Endodermal cell (in vitro differentiated cells): ENCODE data around the gene CRB2. TPM values are rescaled to one million over a fixed set of nuclear protein-coding genes. Genes with fewer than 3 reads are reported as not detected.
A peak's percentile ranks its signal among the peaks of the same experiment; 100 is the strongest.

Experiments used
- DNase-seq: peaks from one replicate; pipeline ENCODE4 v3.0.0-alpha.2; 2017
- H3K27ac ChIP-seq: 2 replicates; pipeline ENCODE4 v1.5.1; 2013; ENCODE audit warnings: mild to moderate bottlenecking, low read depth, low read length, moderate library complexity
- H3K27me3 ChIP-seq: 2 replicates; pipeline ENCODE4 v1.6.1; 2013; ENCODE audit warnings: mild to moderate bottlenecking, low read length, moderate library complexity; ENCODE audit not compliant: insufficient read depth, control insufficient read depth, poor library complexity, severe bottlenecking
- H3K36me3 ChIP-seq: 2 replicates; pipeline ENCODE4 v1.7.0; 2013; ENCODE audit warnings: mild to moderate bottlenecking, low read length, moderate library complexity; ENCODE audit not compliant: control insufficient read depth, insufficient read depth
- H3K4me1 ChIP-seq: one replicate; pipeline ENCODE4 v1.7.0; 2013; ENCODE audit warnings: low read length; ENCODE audit not compliant: control insufficient read depth, insufficient read depth
- H3K4me3 ChIP-seq: 2 replicates; pipeline ENCODE4 v1.5.1; 2013; ENCODE audit warnings: mild to moderate bottlenecking, low read length, moderate library complexity
- H3K9ac ChIP-seq: 2 replicates; pipeline ENCODE4 v1.6.1; 2013; ENCODE audit warnings: mild to moderate bottlenecking, low read length, moderate library complexity; ENCODE audit not compliant: poor library complexity, severe bottlenecking; ENCODE audit errors: extremely low read depth
- H3K9me3 ChIP-seq: 2 replicates; pipeline ENCODE4 v1.6.1; 2013; ENCODE audit warnings: mild to moderate bottlenecking, low read length, moderate library complexity; ENCODE audit not compliant: control insufficient read depth
- H3K27ac Mint-ChIP-seq: 2 replicates; pipeline ENCODE4 v1.8.0; 2020; ENCODE audit warnings: mixed read lengths
- H3K27me3 Mint-ChIP-seq: 2 replicates; pipeline ENCODE4 v1.8.0; 2021; ENCODE audit warnings: mild to moderate bottlenecking, mixed read lengths; ENCODE audit not compliant: insufficient read depth
- H3K36me3 Mint-ChIP-seq: 2 replicates; pipeline ENCODE4 v1.8.0; 2020; ENCODE audit warnings: low read depth, mixed read lengths
- H3K4me1 Mint-ChIP-seq: 2 replicates; pipeline ENCODE4 v1.8.0; 2020; ENCODE audit warnings: mixed read lengths
- H3K4me3 Mint-ChIP-seq: 2 replicates; pipeline ENCODE4 v1.8.0; 2020; ENCODE audit warnings: mild to moderate bottlenecking, moderate library complexity, mixed read lengths
- H3K9me3 Mint-ChIP-seq: 2 replicates; pipeline ENCODE4 v1.8.0; 2020; ENCODE audit warnings: mild to moderate bottlenecking, mixed read lengths
- CTCF ChIP-seq: fragments of 200-600 bp; sonication (generic); conservative IDR thresholded peaks from 2 replicates; pipeline ENCODE4 v1.5.0; 2021; ENCODE audit warnings: antibody characterized with exemption, mild to moderate bottlenecking
- WGBS, 2 experiments: methylation state at CpG; one replicate each; pipeline versions ENCODE4 v1.1.5 to v1.1.7; 2013; ENCODE audit warnings: missing lambda C conversion rate in 2 of 2, mixed read lengths in 1 of 2; ENCODE audit not compliant: insufficient coverage in 1 of 2, insufficient read length in 1 of 2; 5-methylcytosine and 5-hydroxymethylcytosine counted together
- total RNA-seq, 2 donors: library from RNA; stranded (reverse); fragmentation: NEBNext Ultra II Directional in 1 of 2; extraction: Animal tissue kit (Norgen Biotek cat#: 25700) in 1 of 2; gene quantifications; 2 replicates in 1 of 2; 3 replicates in 1 of 2; pipeline ENCODE4 v1.2.1, GENCODE V29; 2021

Gene CRB2
- total RNA-seq, 2 donors from 2014 or later, result 0.75 to 2.0 TPM

GRCh38 chr9:123334639-123335038, 21.4 kb upstream of the CRB2 start:
- Histone ChIP-seq H3K4me1 (no peaks in the 10 kb centered on the region), H3K36me3 (no peaks in the 10 kb centered on the region), H3K27ac (no peak overlapping the region), H3K9me3 (no peaks in the 10 kb centered on the region), H3K9ac (no peak overlapping the region), H3K27me3 (no peaks in the 10 kb centered on the region), H3K4me3 (no peak overlapping the region)
- DNase-seq, result no peak
- Mint-ChIP-seq H3K27ac (no peak overlapping the region), H3K4me3 (no peak overlapping the region), H3K9me3 (no peaks in the 10 kb centered on the region), H3K27me3 (no peaks in the 10 kb centered on the region), H3K4me1 (peaks cover 18% of the 10 kb centered on the region), H3K36me3 (no peaks in the 10 kb centered on the region)
- 97 to 100% methylated on average over 2 to 3 of the region's 3 CpGs for WGBS, 2 experiments
- TF ChIP-seq CTCF, result no peak

GRCh38 chr9:123335193-123335985, 20.6 kb upstream of the CRB2 start:
- Histone ChIP-seq H3K27ac (peak overlapping the region; percentile 58), H3K36me3 (no peaks in the 10 kb centered on the region), H3K9ac (no peak overlapping the region), H3K27me3 (no peaks in the 10 kb centered on the region), H3K4me3 (no peak overlapping the region), H3K9me3 (no peaks in the 10 kb centered on the region), H3K4me1 (no peaks in the 10 kb centered on the region)
- no peaks in the 10 kb centered on the region for H3K27me3 Mint-ChIP-seq
- no peak overlapping the region for H3K4me3 Mint-ChIP-seq
- no peaks in the 10 kb centered on the region for H3K9me3 Mint-ChIP-seq
- peaks cover 12% of the 10 kb centered on the region for H3K4me1 Mint-ChIP-seq
- no peak overlapping the region for H3K27ac Mint-ChIP-seq
- DNase-seq, result peak; percentile 84
- WGBS, 2 experiments, result 31 to 60% methylated on average over 7 to 9 of the region's 9 CpGs
- no peak for TF ChIP-seq CTCF
- no peaks in the 10 kb centered on the region for H3K36me3 Mint-ChIP-seq

- no peaks in the 10 kb centered on the region for H3K27me3 ChIP-seq
- no peak for DNase-seq
- H3K27ac ChIP-seq, result peak overlapping the region; percentile 58
- H3K4me3 ChIP-seq, result no peak overlapping the region
- Mint-ChIP-seq H3K9me3 (no peaks in the 10 kb centered on the region), H3K4me3 (no peak overlapping the region), H3K27me3 (no peaks in the 10 kb centered on the region), H3K27ac (no peak overlapping the region), H3K36me3 (no peaks in the 10 kb centered on the region), H3K4me1 (peaks cover 12% of the 10 kb centered on the region)
- H3K4me1 ChIP-seq, result no peaks in the 10 kb centered on the region
- WGBS, 2 experiments, result 61 to 83% methylated on average over 2 to 6 of the region's 6 CpGs
- H3K9me3 ChIP-seq, result no peaks in the 10 kb centered on the region
- TF ChIP-seq CTCF, result no peak
- no peaks in the 10 kb centered on the region for H3K36me3 ChIP-seq
- H3K9ac ChIP-seq, result no peak overlapping the region
Observed at GRCh38 chr9:123335986-123336329, 20.0 kb upstream of the CRB2 start.
